Upper lobe of left lung (tissue), 4 donors: ENCODE data around the gene RELL1.

Experiments used
- EP300 ChIP-seq, 4 donors: sonication (generic); formaldehyde crosslinking; IDR thresholded peaks; one replicate each; pipeline ENCODE4 v1.5.1; 2017; ENCODE audit warnings: antibody characterized with exemption in 4 of 4, control low read depth in 2 of 4
- POLR2A ChIP-seq, 4 donors: fragments of 450-650 bp; IDR thresholded peaks; one replicate each; pipeline ENCODE4 v1.5.1; 2016 to 2017; ENCODE audit warnings: antibody characterized with exemption in 4 of 4, mild to moderate bottlenecking in 2 of 4
- POLR2AphosphoS5 ChIP-seq, 2 donors: sonication (generic); formaldehyde crosslinking; IDR thresholded peaks; one replicate each; pipeline ENCODE4 v1.5.1; 2017; ENCODE audit warnings: antibody characterized with exemption in 2 of 2
- TF ChIP-seq, protein P1 (sequence below), 6 experiments: fragments of 450-650 bp in 4 of 6; fragments of 200-600 bp in 2 of 6; sonication (generic) in 2 of 6; IDR thresholded peaks; one replicate each; pipeline ENCODE4 v1.5.1; 2016 to 2019; ENCODE audit warnings: antibody characterized with exemption in 6 of 6

DNA sequence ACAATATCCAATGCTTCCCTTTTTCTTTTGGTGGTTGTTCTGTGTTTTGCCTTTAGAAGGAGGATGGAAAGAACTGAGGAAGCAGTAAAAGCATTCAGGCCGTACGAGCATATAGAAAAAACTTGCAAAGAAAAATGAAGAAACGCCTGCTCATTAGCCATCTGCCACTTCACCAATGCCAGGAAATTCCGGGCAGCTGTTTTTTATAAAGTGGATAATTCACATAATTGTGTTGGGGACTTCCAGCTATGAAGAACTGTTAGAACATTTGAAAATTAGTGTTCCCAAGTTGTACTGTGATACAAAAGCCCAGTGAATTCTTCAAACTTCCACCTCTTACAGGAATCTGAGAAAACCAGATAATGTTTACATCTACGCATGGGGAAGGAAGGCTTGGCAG, 11.7 kb downstream of the RELL1 start:
- TF ChIP-seq, protein P1, sequence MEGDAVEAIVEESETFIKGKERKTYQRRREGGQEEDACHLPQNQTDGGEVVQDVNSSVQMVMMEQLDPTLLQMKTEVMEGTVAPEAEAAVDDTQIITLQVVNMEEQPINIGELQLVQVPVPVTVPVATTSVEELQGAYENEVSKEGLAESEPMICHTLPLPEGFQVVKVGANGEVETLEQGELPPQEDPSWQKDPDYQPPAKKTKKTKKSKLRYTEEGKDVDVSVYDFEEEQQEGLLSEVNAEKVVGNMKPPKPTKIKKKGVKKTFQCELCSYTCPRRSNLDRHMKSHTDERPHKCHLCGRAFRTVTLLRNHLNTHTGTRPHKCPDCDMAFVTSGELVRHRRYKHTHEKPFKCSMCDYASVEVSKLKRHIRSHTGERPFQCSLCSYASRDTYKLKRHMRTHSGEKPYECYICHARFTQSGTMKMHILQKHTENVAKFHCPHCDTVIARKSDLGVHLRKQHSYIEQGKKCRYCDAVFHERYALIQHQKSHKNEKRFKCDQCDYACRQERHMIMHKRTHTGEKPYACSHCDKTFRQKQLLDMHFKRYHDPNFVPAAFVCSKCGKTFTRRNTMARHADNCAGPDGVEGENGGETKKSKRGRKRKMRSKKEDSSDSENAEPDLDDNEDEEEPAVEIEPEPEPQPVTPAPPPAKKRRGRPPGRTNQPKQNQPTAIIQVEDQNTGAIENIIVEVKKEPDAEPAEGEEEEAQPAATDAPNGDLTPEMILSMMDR (IDR thresholded peaks at IDR 0.05) = no peak
- TF ChIP-seq POLR2AphosphoS5 (IDR thresholded peaks at IDR 0.05) (no peak), POLR2A (IDR thresholded peaks at IDR 0.05) (no peak), EP300 (IDR thresholded peaks at IDR 0.05) (no peak)
